Memory B cell (primary cell): ENCODE data around the gene HBB.
"Not testable (repeated sequence)": the region's sequence is repeated elsewhere in the genome, so short reads cannot be mapped to it uniquely, and the experiment has no call there.

ENCODE experiments used
- ATAC-seq: fragments of 150-1000 bp; cut with Tn5 transposase; 2 replicates; pipeline ENCODE4 v1.10.0; 2021; ENCODE audit warnings: low read depth, mild to moderate bottlenecking, moderate library complexity
- DNase-seq, 2 donors: peaks; one replicate each; pipeline ENCODE4 v3.0.0; 2022; ENCODE audit warnings: low spot score in 2 of 2
- H3K27ac Mint-ChIP-seq: one replicate; pipeline ENCODE4 v1.8.0; 2022; ENCODE audit warnings: mild to moderate bottlenecking, moderate library complexity, mixed read lengths
- H3K27me3 Mint-ChIP-seq: one replicate; pipeline ENCODE4 v1.8.0; 2022; ENCODE audit warnings: mixed read lengths
- H3K36me3 Mint-ChIP-seq: one replicate; pipeline ENCODE4 v1.8.0; 2022; ENCODE audit warnings: mild to moderate bottlenecking, mixed read lengths
- H3K4me1 Mint-ChIP-seq: one replicate; pipeline ENCODE4 v1.8.0; 2022; ENCODE audit warnings: mixed read lengths
- H3K4me3 Mint-ChIP-seq: one replicate; pipeline ENCODE4 v1.8.0; 2022; ENCODE audit warnings: mild to moderate bottlenecking, moderate library complexity, mixed read lengths
- H3K9me3 Mint-ChIP-seq: one replicate; pipeline ENCODE4 v1.8.0; 2022; ENCODE audit warnings: mixed read lengths

Gene HBB

GRCh38 chr11:5226732-5227310, at the start of gene HBB:
Gene HBB (minus strand): TSS chr11:5227071. CDS start chr11:5227021, 50 bp downstream.
- Mint-ChIP-seq H3K27ac (no peak within 1 kb of the TSS), H3K27me3 (peaks cover 3% of the 10 kb centered on the region)

GRCh38 chr11:5275369-5276110, 48.7 kb upstream of the HBB start:
- Mint-ChIP-seq H3K27ac (no peak overlapping the region), H3K4me3 (no peak overlapping the region), H3K9me3 (no peaks in the 10 kb centered on the region), H3K27me3 (peaks cover 7% of the 10 kb centered on the region), H3K4me1 (no peaks in the 10 kb centered on the region), H3K36me3 (no peaks in the 10 kb centered on the region)
- ATAC-seq = no peak
- no peak for DNase-seq

More at GRCh38 chr11:5226732-5227310, at the start of gene HBB:
- no peaks in the 10 kb centered on the region for H3K36me3 Mint-ChIP-seq
- H3K9me3 Mint-ChIP-seq = no peaks in the 10 kb centered on the region
- H3K4me3 Mint-ChIP-seq = no peak within 1 kb of the TSS
- DNase-seq = no peak
- no peak for ATAC-seq
- H3K4me1 Mint-ChIP-seq = no peaks in the 10 kb centered on the region

- Mint-ChIP-seq H3K27me3 (peaks cover 7% of the 10 kb centered on the region), H3K4me1 (no peaks in the 10 kb centered on the region), H3K27ac (no peak overlapping the region), H3K4me3 (no peak overlapping the region), H3K9me3 (no peaks in the 10 kb centered on the region), H3K36me3 (no peaks in the 10 kb centered on the region)
- no peak for DNase-seq
- ATAC-seq = no peak
Measured at GRCh38 chr11:5274395-5274794, 47.5 kb upstream of the HBB start.

GRCh38 chr11:5272395-5273017, 45.6 kb upstream of the HBB start:
- H3K27ac Mint-ChIP-seq = no peak overlapping the region
- H3K4me3 Mint-ChIP-seq = no peak overlapping the region
- H3K27me3 Mint-ChIP-seq = peaks cover 6% of the 10 kb centered on the region
- no peaks in the 10 kb centered on the region for H3K4me1 Mint-ChIP-seq
- no peaks in the 10 kb centered on the region for H3K9me3 Mint-ChIP-seq
- no peak for DNase-seq
- no peaks in the 10 kb centered on the region for H3K36me3 Mint-ChIP-seq
- ATAC-seq = no peak

GRCh38 chr11:5269715-5270147, 42.9 kb upstream of the HBB start, which contains the start of gene HBE1:
Gene HBE1 (minus strand): TSS chr11:5269945. CDS start chr11:5269890, 55 bp downstream.
- DNase-seq = no peak
- Mint-ChIP-seq H3K36me3 (no peaks in the 10 kb centered on the region), H3K4me3 (no peak within 1 kb of the TSS), H3K9me3 (no peaks in the 10 kb centered on the region), H3K4me1 (no peaks in the 10 kb centered on the region), H3K27me3 (peaks cover 6% of the 10 kb centered on the region), H3K27ac (no peak within 1 kb of the TSS)
- no peak for ATAC-seq

GRCh38 chr11:5267033-5267563, 40.2 kb upstream of the HBB start:
- no peak overlapping the region for H3K27ac Mint-ChIP-seq
- H3K36me3 Mint-ChIP-seq = no peaks in the 10 kb centered on the region
- H3K4me3 Mint-ChIP-seq = no peak overlapping the region
- H3K4me1 Mint-ChIP-seq = no peaks in the 10 kb centered on the region
- H3K27me3 Mint-ChIP-seq = peaks cover 3% of the 10 kb centered on the region
- ATAC-seq = no peak
- DNase-seq = no peak
- H3K9me3 Mint-ChIP-seq = peaks cover 1% of the 10 kb centered on the region

- Mint-ChIP-seq H3K36me3 (no peaks in the 10 kb centered on the region), H3K9me3 (peaks cover 1% of the 10 kb centered on the region), H3K4me1 (no peaks in the 10 kb centered on the region), H3K27me3 (peaks cover 3% of the 10 kb centered on the region), H3K27ac (no peak overlapping the region), H3K4me3 (no peak overlapping the region)
- DNase-seq (no peak), ATAC-seq (no peak)
Measured at GRCh38 chr11:5266609-5267008, 39.7 kb upstream of the HBB start.

GRCh38 chr11:5265832-5266231, 39.0 kb upstream of the HBB start:
- no peak for DNase-seq
- no peak for ATAC-seq
- H3K4me3 Mint-ChIP-seq = no peak overlapping the region
- peaks cover 1% of the 10 kb centered on the region for H3K9me3 Mint-ChIP-seq
- H3K4me1 Mint-ChIP-seq = no peaks in the 10 kb centered on the region
- no peaks in the 10 kb centered on the region for H3K36me3 Mint-ChIP-seq
- H3K27me3 Mint-ChIP-seq = peaks cover 1% of the 10 kb centered on the region
- no peak overlapping the region for H3K27ac Mint-ChIP-seq

- Mint-ChIP-seq H3K9me3 (peaks cover 1% of the 10 kb centered on the region), H3K4me1 (no peaks in the 10 kb centered on the region), H3K4me3 (no peak overlapping the region), H3K27me3 (peaks cover 6% of the 10 kb centered on the region), H3K27ac (no peak overlapping the region), H3K36me3 (no peaks in the 10 kb centered on the region)
- DNase-seq (no peak), ATAC-seq (no peak)
Measured at GRCh38 chr11:5258543-5259262, 31.8 kb upstream of the HBB start.

GRCh38 chr11:5257296-5257695, 30.4 kb upstream of the HBB start:
- ATAC-seq = no peak
- H3K27ac Mint-ChIP-seq = no peak overlapping the region
- no peak overlapping the region for H3K4me3 Mint-ChIP-seq
- no peaks in the 10 kb centered on the region for H3K9me3 Mint-ChIP-seq
- H3K27me3 Mint-ChIP-seq = peaks cover 8% of the 10 kb centered on the region
- DNase-seq = no peak
- no peaks in the 10 kb centered on the region for H3K4me1 Mint-ChIP-seq
- no peaks in the 10 kb centered on the region for H3K36me3 Mint-ChIP-seq

GRCh38 chr11:5254646-5255413, 28.0 kb upstream of the HBB start, which contains the start of gene HBG2:
Gene HBG2 (minus strand): TSS chr11:5254781. CDS start chr11:5254728, 53 bp downstream.
- H3K4me1 Mint-ChIP-seq, H3K4me3 Mint-ChIP-seq, H3K36me3 Mint-ChIP-seq, ATAC-seq, H3K27me3 Mint-ChIP-seq, H3K27ac Mint-ChIP-seq, H3K9me3 Mint-ChIP-seq, DNase-seq: not testable (repeated sequence)

- not testable (repeated sequence) for H3K4me3 Mint-ChIP-seq, H3K4me1 Mint-ChIP-seq, H3K27me3 Mint-ChIP-seq, H3K27ac Mint-ChIP-seq, ATAC-seq, H3K36me3 Mint-ChIP-seq, DNase-seq, H3K9me3 Mint-ChIP-seq
Measured at GRCh38 chr11:5254023-5254422, 27.2 kb upstream of the HBB start.

GRCh38 chr11:5253440-5253839, 26.6 kb upstream of the HBB start:
- H3K27me3 Mint-ChIP-seq, ATAC-seq, H3K27ac Mint-ChIP-seq, DNase-seq, H3K4me3 Mint-ChIP-seq, H3K9me3 Mint-ChIP-seq, H3K36me3 Mint-ChIP-seq, H3K4me1 Mint-ChIP-seq: not testable (repeated sequence)
